ENCODE measurements around the gene SLC29A2. TPM values are rescaled to one million over a fixed set of nuclear protein-coding genes. Genes with fewer than 3 reads are reported as not detected.
A peak's percentile ranks its signal among the peaks of the same experiment; 100 is the strongest.
"Not testable (repeated sequence)": the region's sequence is repeated elsewhere in the genome, so short reads cannot be mapped to it uniquely, and the experiment has no call there.

SLC29A2 gene
- total RNA-seq, 1 experiment from 2014 or later, result 1.6 TPM

- DNase-seq (ENCODE audit: low read depth), result not testable (repeated sequence)
These were observed 51.3 kb downstream of the SLC29A2 start for GRCh38 chr11:66320289-66320688.

- no peak for DNase-seq (ENCODE audit: low read depth)
These were observed 53.0 kb downstream of the SLC29A2 start for GRCh38 chr11:66318600-66318970.

GRCh38 chr11:66317723-66318599 is 53.6 kb downstream of the SLC29A2 start:
- DNase-seq (ENCODE audit: low read depth), result no peak

- DNase-seq (ENCODE audit: low read depth), result no peak
These were observed 54.2 kb downstream of the SLC29A2 start for GRCh38 chr11:66317322-66317722.

GRCh38 chr11:66316849-66317251 is 54.7 kb downstream of the SLC29A2 start, which contains the start of gene CD248:
Gene CD248, minus strand, starts transcription at chr11:66317044. Its CDS starts 17 bp downstream, at chr11:66317027.
- DNase-seq (ENCODE audit: low read depth), result no peak

- DNase-seq (ENCODE audit: low read depth), result no peak
These were observed 55.4 kb downstream of the SLC29A2 start for GRCh38 chr11:66315921-66316811.

- no peak for DNase-seq (ENCODE audit: low read depth)
These were observed 56.1 kb downstream of the SLC29A2 start for GRCh38 chr11:66315498-66315885.

GRCh38 chr11:66314561-66315497 is 56.7 kb downstream of the SLC29A2 start:
- no peak for DNase-seq (ENCODE audit: low read depth)

GRCh38 chr11:66314186-66314501 is 57.4 kb downstream of the SLC29A2 start:
- DNase-seq (ENCODE audit: low read depth), result no peak

- no peak for DNase-seq (ENCODE audit: low read depth)
These were observed 58.0 kb downstream of the SLC29A2 start for GRCh38 chr11:66313321-66314185.

GRCh38 chr11:66312549-66313320 is 58.8 kb downstream of the SLC29A2 start:
- peak; percentile 97 for DNase-seq (ENCODE audit: low read depth)

Other genes with a start within 250 kb of the SLC29A2 start
- 15.1 and 17.6 TPM in 2 replicates for gene KLC2, start 114.1 kb downstream of the SLC29A2 start, total RNA-seq (2014; rRNA removed; shearing (Covaris generic))
- gene RAB1B, start 103.1 kb downstream of the SLC29A2 start, total RNA-seq (2014; rRNA removed; shearing (Covaris generic)), result 189 and 209 TPM in 2 replicates
- gene CNIH2, start 93.6 kb downstream of the SLC29A2 start, total RNA-seq (2014; rRNA removed; shearing (Covaris generic)), result 2.0 and 3.4 TPM in 2 replicates
- 197 and 221 TPM in 2 replicates for gene YIF1A, start 82.6 kb downstream of the SLC29A2 start, total RNA-seq (2014; rRNA removed; shearing (Covaris generic))
- not detected in 2 replicates for gene TMEM151A, start 79.9 kb downstream of the SLC29A2 start, total RNA-seq (2014; rRNA removed; shearing (Covaris generic))
- not detected in 2 replicates for gene CD248, start 54.7 kb downstream of the SLC29A2 start, total RNA-seq (2014; rRNA removed; shearing (Covaris generic))
- 13.5 and 19.6 TPM in 2 replicates for gene RIN1, start 35.3 kb downstream of the SLC29A2 start, total RNA-seq (2014; rRNA removed; shearing (Covaris generic))
- gene BRMS1, start 26.7 kb downstream of the SLC29A2 start, total RNA-seq (2014; rRNA removed; shearing (Covaris generic)), result 80.9 and 93.6 TPM in 2 replicates
- 33.0 and 40.3 TPM in 2 replicates for gene B4GAT1, start 24.1 kb downstream of the SLC29A2 start, total RNA-seq (2014; rRNA removed; shearing (Covaris generic))
- gene NPAS4, start 49.3 kb upstream of the SLC29A2 start, total RNA-seq (2014; rRNA removed; shearing (Covaris generic)), result not detected in 2 replicates
- gene MRPL11, start 67.1 kb upstream of the SLC29A2 start, total RNA-seq (2014; rRNA removed; shearing (Covaris generic)), result 57.9 and 80.2 TPM in 2 replicates
- gene PELI3, start 95.1 kb upstream of the SLC29A2 start, total RNA-seq (2014; rRNA removed; shearing (Covaris generic)), result 8.7 and 11.9 TPM in 2 replicates
- 60.3 and 106 TPM in 2 replicates for gene DPP3, start 108.7 kb upstream of the SLC29A2 start, total RNA-seq (2014; rRNA removed; shearing (Covaris generic))
- 24.6 and 34.3 TPM in 2 replicates for gene BBS1, start 138.9 kb upstream of the SLC29A2 start, total RNA-seq (2014; rRNA removed; shearing (Covaris generic))
- gene ZDHHC24, start 174.3 kb upstream of the SLC29A2 start, total RNA-seq (2014; rRNA removed; shearing (Covaris generic)), result 28.2 and 36.2 TPM in 2 replicates
- gene ACTN3, start 175.1 kb upstream of the SLC29A2 start, total RNA-seq (2014; rRNA removed; shearing (Covaris generic)), result not detected in 2 replicates
- gene CTSF, start 196.8 kb upstream of the SLC29A2 start, total RNA-seq (2014; rRNA removed; shearing (Covaris generic)), result 22.9 and 28.4 TPM in 2 replicates
- gene CCDC87, start 221.3 kb upstream of the SLC29A2 start, total RNA-seq (2014; rRNA removed; shearing (Covaris generic)), result 0.17 TPM in 1 of 2 replicates, not detected in the other
- gene CCS, start 221.4 kb upstream of the SLC29A2 start, total RNA-seq (2014; rRNA removed; shearing (Covaris generic)), result 19.4 and 20.0 TPM in 2 replicates
- 29.6 and 53.4 TPM in 2 replicates for gene RBM14, start 244.9 kb upstream of the SLC29A2 start, total RNA-seq (2014; rRNA removed; shearing (Covaris generic))

Data from M059J (cell line).